BLaER1 treated with 17β-estradiol and CSF1 and Interleukin-3, amounts not matched to agents 10 nM and 100 nM (cell line): ENCODE measurements around the gene RCOR1.
"Not testable (repeated sequence)": the region's sequence is repeated elsewhere in the genome, so short reads cannot be mapped to it uniquely, and the experiment has no call there.

Source experiments
- H3K27ac ChIP-seq, 11 experiments: shearing (Covaris generic); formaldehyde crosslinking; 2 replicates each; pipeline ENCODE4 v1.8.1; 2022
- H3K27me3 ChIP-seq, 11 experiments: shearing (Covaris generic); formaldehyde crosslinking; 2 replicates each; pipeline ENCODE4 v1.8.1; 2022
- H3K36me3 ChIP-seq, 11 experiments: shearing (Covaris generic); formaldehyde crosslinking; 2 replicates each; pipeline ENCODE4 v1.8.1; 2022
- H3K4me1 ChIP-seq, 10 experiments: shearing (Covaris generic); formaldehyde crosslinking; 2 replicates each; pipeline ENCODE4 v1.8.1; 2022
- H3K4me2 ChIP-seq, 11 experiments: shearing (Covaris generic); formaldehyde crosslinking; 2 replicates each; pipeline ENCODE4 v1.8.1; 2022
- H3K4me3 ChIP-seq, 10 experiments: shearing (Covaris generic); formaldehyde crosslinking; 2 replicates each; pipeline ENCODE4 v1.8.1; 2022
- H3K9ac ChIP-seq, 11 experiments: shearing (Covaris generic); formaldehyde crosslinking; 2 replicates each; pipeline ENCODE4 v1.8.1; 2022
- H3K9me3 ChIP-seq, 11 experiments: shearing (Covaris generic); formaldehyde crosslinking; replicated peaks in 1 of 11; 2 replicates each; pipeline ENCODE4 v1.8.1; 2022
- H4K20me1 ChIP-seq, 11 experiments: shearing (Covaris generic); formaldehyde crosslinking; 2 replicates each; pipeline ENCODE4 v1.8.1; 2022
- Cebpa-rat ChIP-seq, 11 experiments: shearing (Covaris generic); IDR thresholded peaks; 2 replicates each; pipeline ENCODE4 v1.8.1; 2022

The RCOR1 gene

GRCh38 chr14:102633906-102634595 lies 41.6 kb downstream of the RCOR1 start:
- peaks cover 91 to 99% (median 97%) of the 10 kb centered on the region in 11 experiments for H4K20me1 ChIP-seq
- peaks cover 26 to 52% (median 39%) of the 10 kb centered on the region in 10 experiments for H3K4me1 ChIP-seq
- no peaks in the 10 kb centered on the region for H3K9me3 ChIP-seq
- no peaks in the 10 kb centered on the region for H3K27me3 ChIP-seq
- peak overlapping the region in 9 of 11 experiments; percentile 2 to 78 (median 36); a peak in 13 of 22 replicates for H3K4me2 ChIP-seq
- peaks cover 17 to 75% (median 45%) of the 10 kb centered on the region in 11 experiments; a peak in 21 of 22 replicates for H3K36me3 ChIP-seq
- H3K9ac ChIP-seq: no peak overlapping the region
- peak overlapping the region in 1 of 11 experiments; percentile 41; a peak in 2 of 22 replicates for H3K27ac ChIP-seq
- TF ChIP-seq Cebpa-rat (IDR thresholded peaks at IDR 0.05): no peak
- H3K4me3 ChIP-seq: no peak overlapping the region

- peaks cover 93 to 100% (median 100%) of the 10 kb centered on the region in 11 experiments for H4K20me1 ChIP-seq
- H3K9ac ChIP-seq, H3K4me3 ChIP-seq, H3K27me3 ChIP-seq, H3K27ac ChIP-seq: not testable (repeated sequence)
- H3K4me1 ChIP-seq: peaks cover 24 to 50% (median 37%) of the 10 kb centered on the region in 10 experiments
- peak overlapping the region in 1 of 11 experiments; percentile 2; a peak in 1 of 22 replicates for H3K4me2 ChIP-seq
- H3K36me3 ChIP-seq: peaks cover 0 to 61% (median 37%) of the 10 kb centered on the region in 11 experiments; a peak in 19 of 22 replicates
- H3K9me3 ChIP-seq: peaks cover 0 to 12% (median 0%) of the 10 kb centered on the region in 11 experiments; a peak in 4 of 22 replicates
Measured at GRCh38 chr14:102639611-102640010, 47.2 kb downstream of the RCOR1 start.

GRCh38 chr14:102644523-102644922 lies 52.1 kb downstream of the RCOR1 start:
- peaks cover 96 to 100% (median 100%) of the 10 kb centered on the region in 11 experiments for H4K20me1 ChIP-seq
- no peak for TF ChIP-seq Cebpa-rat (IDR thresholded peaks at IDR 0.05)
- peak overlapping the region in 9 of 11 experiments; percentile 21 to 61 (median 42); a peak in 15 of 22 replicates for H3K27ac ChIP-seq
- H3K9ac ChIP-seq: 0 out of 22 replicates have a peak overlapping the region, but pooled peaks of 1 of the 11 experiments have one; percentile 5
- no peak overlapping the region for H3K4me3 ChIP-seq
- peaks cover 0 to 12% (median 0%) of the 10 kb centered on the region in 11 experiments; a peak in 4 of 22 replicates for H3K9me3 ChIP-seq
- no peaks in the 10 kb centered on the region for H3K27me3 ChIP-seq
- peaks cover 0 to 54% (median 34%) of the 10 kb centered on the region in 11 experiments; a peak in 20 of 22 replicates for H3K36me3 ChIP-seq
- H3K4me2 ChIP-seq: peak overlapping the region; percentile 11 to 91 (median 68)
- H3K4me1 ChIP-seq: peaks cover 44 to 87% (median 65%) of the 10 kb centered on the region in 10 experiments

- H3K4me1 ChIP-seq: peaks cover 44 to 93% (median 67%) of the 10 kb centered on the region in 10 experiments
- TF ChIP-seq Cebpa-rat (IDR thresholded peaks at IDR 0.05): no peak
- H3K9me3 ChIP-seq: 0 out of 22 replicates have a peak, but pooled peaks cover 0 to 6% (median 0%) of the 10 kb centered on the region in 11 experiments
- H3K4me2 ChIP-seq: peak overlapping the region; percentile 11 to 91 (median 68)
- H3K36me3 ChIP-seq: peaks cover 0 to 41% (median 21%) of the 10 kb centered on the region in 11 experiments; a peak in 19 of 22 replicates
- peak overlapping the region; percentile 8 to 61 (median 42); a peak in 19 of 22 replicates for H3K27ac ChIP-seq
- no peaks in the 10 kb centered on the region for H3K27me3 ChIP-seq
- no peak overlapping the region for H3K4me3 ChIP-seq
- H3K9ac ChIP-seq: peak overlapping the region in 4 of 11 experiments; percentile 11 to 29 (median 19); a peak in 7 of 22 replicates
- peaks cover 96 to 99% (median 99%) of the 10 kb centered on the region in 11 experiments for H4K20me1 ChIP-seq
Measured at GRCh38 chr14:102645746-102646440, 53.4 kb downstream of the RCOR1 start.

- no peaks in the 10 kb centered on the region for H3K27me3 ChIP-seq
- peaks cover 38 to 93% (median 68%) of the 10 kb centered on the region in 10 experiments for H3K4me1 ChIP-seq
- H3K27ac ChIP-seq: peak overlapping the region in 7 of 11 experiments; percentile 20 to 61 (median 42); a peak in 8 of 22 replicates
- H3K4me3 ChIP-seq: no peak overlapping the region
- peak overlapping the region in 10 of 11 experiments; percentile 11 to 91 (median 68); a peak in 15 of 22 replicates for H3K4me2 ChIP-seq
- TF ChIP-seq Cebpa-rat (IDR thresholded peaks at IDR 0.05): no peak
- 0 out of 22 replicates have a peak, but pooled peaks cover 0 to 6% (median 0%) of the 10 kb centered on the region in 11 experiments for H3K9me3 ChIP-seq
- peaks cover 96 to 99% (median 99%) of the 10 kb centered on the region in 11 experiments for H4K20me1 ChIP-seq
- H3K9ac ChIP-seq: 0 out of 22 replicates have a peak overlapping the region, but pooled peaks of 1 of the 11 experiments have one; percentile 11
- peaks cover 0 to 33% (median 16%) of the 10 kb centered on the region in 11 experiments; a peak in 16 of 22 replicates for H3K36me3 ChIP-seq
Measured at GRCh38 chr14:102646615-102647014, 54.2 kb downstream of the RCOR1 start.

- H3K27ac ChIP-seq: peak overlapping the region in 4 of 11 experiments; percentile 6 to 46 (median 35); a peak in 7 of 22 replicates
Measured at GRCh38 chr14:102652194-102652593, 59.7 kb downstream of the RCOR1 start.

GRCh38 chr14:102654298-102654697 lies 61.8 kb downstream of the RCOR1 start:
- no peak overlapping the region for H3K9ac ChIP-seq
- no peak overlapping the region for H3K27ac ChIP-seq
- no peaks in the 10 kb centered on the region for H3K27me3 ChIP-seq
- H3K4me1 ChIP-seq: peaks cover 8 to 88% (median 34%) of the 10 kb centered on the region in 10 experiments; a peak in 18 of 20 replicates
- peak overlapping the region in 4 of 11 experiments; percentile 14 to 68 (median 41); a peak in 3 of 22 replicates for H3K4me2 ChIP-seq
- H3K9me3 ChIP-seq: peaks cover 0 to 11% (median 9%) of the 10 kb centered on the region in 11 experiments; a peak in 14 of 22 replicates
- no peak overlapping the region for H3K4me3 ChIP-seq
- H3K36me3 ChIP-seq: peaks cover 0 to 34% (median 13%) of the 10 kb centered on the region in 11 experiments; a peak in 11 of 22 replicates
- H4K20me1 ChIP-seq: peaks cover 96 to 99% (median 98%) of the 10 kb centered on the region in 11 experiments
- TF ChIP-seq Cebpa-rat (IDR thresholded peaks at IDR 0.05): no peak

More at GRCh38 chr14:102652194-102652593, 59.7 kb downstream of the RCOR1 start:
- Histone ChIP-seq H3K4me1 (peaks cover 8 to 87% (median 31%) of the 10 kb centered on the region in 10 experiments; a peak in 17 of 20 replicates), H3K4me2 (peak overlapping the region in 4 of 11 experiments; percentile 12 to 80 (median 44); a peak in 6 of 22 replicates), H3K9me3 (peaks cover 0 to 15% (median 9%) of the 10 kb centered on the region in 11 experiments; a peak in 14 of 22 replicates), H3K4me3 (no peak overlapping the region), H3K36me3 (peaks cover 0 to 39% (median 28%) of the 10 kb centered on the region in 11 experiments; a peak in 16 of 22 replicates), H3K27me3 (no peaks in the 10 kb centered on the region), H3K9ac (peak overlapping the region in 2 of 11 experiments; percentile 19 to 54; a peak in 1 of 22 replicates), H4K20me1 (peaks cover 95 to 99% (median 98%) of the 10 kb centered on the region in 11 experiments)
- TF ChIP-seq Cebpa-rat (IDR thresholded peaks at IDR 0.05): no peak

- no peak overlapping the region for H3K27ac ChIP-seq
- H4K20me1 ChIP-seq: peaks cover 96 to 99% (median 98%) of the 10 kb centered on the region in 11 experiments
- no peak overlapping the region for H3K4me3 ChIP-seq
- H3K36me3 ChIP-seq: peaks cover 0 to 34% (median 10%) of the 10 kb centered on the region in 11 experiments; a peak in 11 of 22 replicates
- H3K27me3 ChIP-seq: no peaks in the 10 kb centered on the region
- H3K4me2 ChIP-seq: peak overlapping the region in 5 of 11 experiments; percentile 14 to 68 (median 55); a peak in 7 of 22 replicates
- H3K9me3 ChIP-seq: peaks cover 0 to 11% (median 9%) of the 10 kb centered on the region in 11 experiments; a peak in 14 of 22 replicates
- H3K4me1 ChIP-seq: peaks cover 11 to 88% (median 38%) of the 10 kb centered on the region in 10 experiments; a peak in 18 of 20 replicates
- H3K9ac ChIP-seq: no peak overlapping the region
- TF ChIP-seq Cebpa-rat (IDR thresholded peaks at IDR 0.05): no peak
Measured at GRCh38 chr14:102655137-102655536, 62.7 kb downstream of the RCOR1 start.
